ENCODE results near the gene MCRIP1.

Gene MCRIP1

GRCh38 chr17:81803728-81804558, 29.1 kb downstream of the MCRIP1 start, which contains the start of gene GCGR:
GCGR (plus strand) TSS chr17:81804150; CDS start chr17:81809019, 4,869 bp downstream.
- no peak for DNase-seq (ENCODE audit: low spot score)

GRCh38 chr17:81802856-81803643, 30.0 kb downstream of the MCRIP1 start:
- DNase-seq (ENCODE audit: low spot score) = no peak

DNA sequence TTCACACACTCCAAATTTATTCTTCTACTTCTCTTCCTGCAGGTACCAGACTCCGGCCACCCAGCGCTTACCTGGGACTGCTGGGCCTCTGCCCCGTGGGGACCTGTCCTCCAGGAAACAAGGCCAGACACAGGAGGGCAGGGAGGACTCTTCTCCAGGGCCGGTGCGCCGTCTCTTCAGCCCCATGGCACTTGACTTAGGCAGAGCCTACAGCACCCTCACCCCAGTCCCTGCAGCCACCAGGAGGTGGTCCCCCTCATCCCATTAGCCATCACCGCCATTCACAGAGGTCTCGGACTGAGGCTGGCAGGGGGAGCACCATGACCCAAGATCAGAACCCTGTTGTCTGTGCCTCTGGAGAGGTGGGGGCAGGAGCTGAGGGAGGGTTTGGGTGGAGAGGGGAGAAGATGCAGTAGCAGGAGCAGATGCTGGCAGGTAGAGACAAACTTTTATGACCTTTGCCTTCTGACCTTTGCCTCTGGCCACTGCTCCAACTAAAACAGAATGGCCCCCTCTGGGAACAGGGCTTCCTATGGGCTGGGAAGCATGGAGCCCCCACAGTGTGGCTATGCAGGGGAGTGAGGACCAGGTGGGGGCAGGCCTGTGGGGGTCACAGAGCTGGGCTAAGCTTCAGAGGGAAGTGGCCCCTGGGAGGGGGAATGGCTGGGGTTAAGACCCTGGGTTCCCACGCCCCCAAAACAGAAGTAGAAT, 30.9 kb downstream of the MCRIP1 start:
- no peak for DNase-seq (ENCODE audit: low spot score)

GRCh38 chr17:81801327-81801726, 31.8 kb downstream of the MCRIP1 start:
- DNase-seq (ENCODE audit: low spot score) = no peak

GRCh38 chr17:81794509-81794908, 38.6 kb downstream of the MCRIP1 start:
- DNase-seq (ENCODE audit: low spot score) = no peak

GRCh38 chr17:81794074-81794476, 39.0 kb downstream of the MCRIP1 start:
- DNase-seq (ENCODE audit: low spot score) = no peak

- DNase-seq (ENCODE audit: low spot score) = no peak
Measured at GRCh38 chr17:81792675-81793615, 40.1 kb downstream of the MCRIP1 start.

Measured in SW480 (cell line).